ENCODE data around the gene DHRSX. TPM values are rescaled to one million over a fixed set of nuclear protein-coding genes. Genes with fewer than 3 reads are reported as not detected.
"Not testable (repeated sequence)": the region's sequence is repeated elsewhere in the genome, so short reads cannot be mapped to it uniquely, and the experiment has no call there.

The DHRSX gene
- total RNA-seq, 1 experiment from 2014 or later = 14.0 TPM

- Histone ChIP-seq H3K4me1 (ENCODE audit: low read length) (no peaks in the 10 kb centered on the region), H3K9me3 (ENCODE audit: low read length) (peaks cover 8% of the 10 kb centered on the region), H3K9me2 (replicated peaks; ENCODE audit: insufficient read depth, low read length) (no peaks in the 10 kb centered on the region), H3K27me3 (ENCODE audit: low read length) (no peaks in the 10 kb centered on the region), H3K79me2 (ENCODE audit: low read length) (no peaks in the 10 kb centered on the region), H4K20me1 (ENCODE audit: insufficient read depth, low read depth, low read length) (no peaks in the 10 kb centered on the region), H2AFZ (ENCODE audit: low read length) (no peak overlapping the region), H3K9ac (ENCODE audit: low read length) (no peak overlapping the region), H3K4me3 (ENCODE audit: low read length) (no peak overlapping the region), H3K4me2 (ENCODE audit: low read depth, low read length, poor library complexity, severe bottlenecking) (no peak overlapping the region), H3K27ac (ENCODE audit: low read length) (no peak overlapping the region), H3K36me3 (ENCODE audit: insufficient read depth, low read length) (peaks cover 8% of the 10 kb centered on the region; the same call in 1 of the 2 replicates)
- DNase-seq = no peak
These were observed 113.0 kb downstream of the DHRSX start for GRCh38 chrX:2387614-2388239.

GRCh38 chrX:2385224-2385623, 115.6 kb downstream of the DHRSX start:
- no peak for DNase-seq
- Histone ChIP-seq H3K36me3 (ENCODE audit: insufficient read depth, low read length) (no peaks in the 10 kb centered on the region), H2AFZ (ENCODE audit: low read length) (no peak overlapping the region), H3K9me2 (replicated peaks; ENCODE audit: insufficient read depth, low read length) (no peaks in the 10 kb centered on the region), H3K4me3 (ENCODE audit: low read length) (no peak overlapping the region), H3K4me1 (ENCODE audit: low read length) (no peaks in the 10 kb centered on the region), H3K79me2 (ENCODE audit: low read length) (no peaks in the 10 kb centered on the region), H3K9ac (ENCODE audit: low read length) (no peak overlapping the region), H3K27me3 (ENCODE audit: low read length) (no peaks in the 10 kb centered on the region), H3K9me3 (ENCODE audit: low read length) (no peaks in the 10 kb centered on the region; the same call in 1 of the 2 replicates), H3K4me2 (ENCODE audit: low read depth, low read length, poor library complexity, severe bottlenecking) (no peak overlapping the region), H4K20me1 (ENCODE audit: insufficient read depth, low read depth, low read length) (no peaks in the 10 kb centered on the region), H3K27ac (ENCODE audit: low read length) (no peak overlapping the region)

- H4K20me1 ChIP-seq (ENCODE audit: insufficient read depth, low read depth, low read length) = no peaks in the 10 kb centered on the region
- H2AFZ ChIP-seq (ENCODE audit: low read length) = no peak overlapping the region
- no peak overlapping the region for H3K4me3 ChIP-seq (ENCODE audit: low read length)
- H3K4me2 ChIP-seq (ENCODE audit: low read depth, low read length, poor library complexity, severe bottlenecking) = no peak overlapping the region
- no peak overlapping the region for H3K9ac ChIP-seq (ENCODE audit: low read length)
- H3K9me2 ChIP-seq (replicated peaks; ENCODE audit: insufficient read depth, low read length) = no peaks in the 10 kb centered on the region
- H3K79me2 ChIP-seq (ENCODE audit: low read length) = no peaks in the 10 kb centered on the region
- H3K36me3 ChIP-seq (ENCODE audit: insufficient read depth, low read length) = no peaks in the 10 kb centered on the region
- H3K27ac ChIP-seq (ENCODE audit: low read length) = no peak overlapping the region
- H3K9me3 ChIP-seq (ENCODE audit: low read length) = no peaks in the 10 kb centered on the region; the same call in 1 of the 2 replicates
- no peaks in the 10 kb centered on the region for H3K4me1 ChIP-seq (ENCODE audit: low read length)
- DNase-seq = no peak
- H3K27me3 ChIP-seq (ENCODE audit: low read length) = no peaks in the 10 kb centered on the region
These were observed 116.3 kb downstream of the DHRSX start for GRCh38 chrX:2384486-2384885.

- Histone ChIP-seq H3K9ac (ENCODE audit: low read length) (no peak overlapping the region), H3K4me1 (ENCODE audit: low read length) (no peaks in the 10 kb centered on the region), H3K27me3 (ENCODE audit: low read length) (no peaks in the 10 kb centered on the region), H3K79me2 (ENCODE audit: low read length) (no peaks in the 10 kb centered on the region), H3K9me3 (ENCODE audit: low read length) (no peaks in the 10 kb centered on the region; the same call in 1 of the 2 replicates), H3K9me2 (replicated peaks; ENCODE audit: insufficient read depth, low read length) (no peaks in the 10 kb centered on the region), H3K4me3 (ENCODE audit: low read length) (no peak overlapping the region), H2AFZ (ENCODE audit: low read length) (no peak overlapping the region), H4K20me1 (ENCODE audit: insufficient read depth, low read depth, low read length) (no peaks in the 10 kb centered on the region), H3K36me3 (ENCODE audit: insufficient read depth, low read length) (no peaks in the 10 kb centered on the region), H3K4me2 (ENCODE audit: low read depth, low read length, poor library complexity, severe bottlenecking) (no peak overlapping the region), H3K27ac (ENCODE audit: low read length) (no peak overlapping the region)
- DNase-seq = no peak
These were observed 117.0 kb downstream of the DHRSX start for GRCh38 chrX:2383735-2384134.

- Histone ChIP-seq H3K36me3 (ENCODE audit: insufficient read depth, low read length) (no peaks in the 10 kb centered on the region), H3K9ac (ENCODE audit: low read length) (no peak overlapping the region), H3K79me2 (ENCODE audit: low read length) (no peaks in the 10 kb centered on the region), H3K9me2 (replicated peaks; ENCODE audit: insufficient read depth, low read length) (no peaks in the 10 kb centered on the region), H4K20me1 (ENCODE audit: insufficient read depth, low read depth, low read length) (no peaks in the 10 kb centered on the region), H3K4me3 (ENCODE audit: low read length) (no peak overlapping the region), H3K27ac (ENCODE audit: low read length) (no peak overlapping the region), H3K27me3 (ENCODE audit: low read length) (no peaks in the 10 kb centered on the region), H2AFZ (ENCODE audit: low read length) (no peak overlapping the region), H3K4me1 (ENCODE audit: low read length) (no peaks in the 10 kb centered on the region), H3K4me2 (ENCODE audit: low read depth, low read length, poor library complexity, severe bottlenecking) (no peak overlapping the region), H3K9me3 (ENCODE audit: low read length) (no peaks in the 10 kb centered on the region; the same call in 1 of the 2 replicates)
- no peak for DNase-seq
These were observed 117.6 kb downstream of the DHRSX start for GRCh38 chrX:2383144-2383543.

GRCh38 chrX:2382433-2383048, 118.2 kb downstream of the DHRSX start:
- H3K36me3 ChIP-seq (ENCODE audit: insufficient read depth, low read length); H4K20me1 ChIP-seq (ENCODE audit: insufficient read depth, low read depth, low read length); H3K4me2 ChIP-seq (ENCODE audit: low read depth, low read length, poor library complexity, severe bottlenecking); H3K27me3 ChIP-seq (ENCODE audit: low read length); H3K79me2 ChIP-seq (ENCODE audit: low read length); H3K9me3 ChIP-seq (ENCODE audit: low read length); H3K9me2 ChIP-seq (replicated peaks; ENCODE audit: insufficient read depth, low read length); H3K27ac ChIP-seq (ENCODE audit: low read length); DNase-seq; H3K9ac ChIP-seq (ENCODE audit: low read length); H3K4me1 ChIP-seq (ENCODE audit: low read length); H3K4me3 ChIP-seq (ENCODE audit: low read length); H2AFZ ChIP-seq (ENCODE audit: low read length): not testable (repeated sequence)

GRCh38 chrX:2376166-2376565, 124.6 kb downstream of the DHRSX start:
- Histone ChIP-seq H4K20me1 (ENCODE audit: insufficient read depth, low read depth, low read length) (no peaks in the 10 kb centered on the region), H3K4me1 (ENCODE audit: low read length) (no peaks in the 10 kb centered on the region), H3K9me2 (replicated peaks; ENCODE audit: insufficient read depth, low read length) (no peaks in the 10 kb centered on the region), H3K27ac (ENCODE audit: low read length) (no peak overlapping the region), H3K9me3 (ENCODE audit: low read length) (no peaks in the 10 kb centered on the region), H3K4me2 (ENCODE audit: low read depth, low read length, poor library complexity, severe bottlenecking) (no peak overlapping the region), H3K27me3 (ENCODE audit: low read length) (no peaks in the 10 kb centered on the region), H3K4me3 (ENCODE audit: low read length) (no peak overlapping the region), H3K9ac (ENCODE audit: low read length) (no peak overlapping the region), H3K36me3 (ENCODE audit: insufficient read depth, low read length) (no peaks in the 10 kb centered on the region), H2AFZ (ENCODE audit: low read length) (no peak overlapping the region), H3K79me2 (ENCODE audit: low read length) (no peaks in the 10 kb centered on the region)
- no peak for DNase-seq

GRCh38 chrX:2374086-2374485, 126.7 kb downstream of the DHRSX start:
- DNase-seq = no peak
- Histone ChIP-seq H3K9me3 (ENCODE audit: low read length) (no peaks in the 10 kb centered on the region), H3K4me1 (ENCODE audit: low read length) (no peaks in the 10 kb centered on the region), H4K20me1 (ENCODE audit: insufficient read depth, low read depth, low read length) (no peaks in the 10 kb centered on the region), H3K27me3 (ENCODE audit: low read length) (no peaks in the 10 kb centered on the region), H3K4me3 (ENCODE audit: low read length) (no peak overlapping the region), H2AFZ (ENCODE audit: low read length) (no peak overlapping the region), H3K79me2 (ENCODE audit: low read length) (no peaks in the 10 kb centered on the region), H3K9ac (ENCODE audit: low read length) (no peak overlapping the region), H3K27ac (ENCODE audit: low read length) (no peak overlapping the region), H3K36me3 (ENCODE audit: insufficient read depth, low read length) (no peaks in the 10 kb centered on the region), H3K4me2 (ENCODE audit: low read depth, low read length, poor library complexity, severe bottlenecking) (no peak overlapping the region), H3K9me2 (replicated peaks; ENCODE audit: insufficient read depth, low read length) (no peaks in the 10 kb centered on the region)
